SK-N-MC (cell line): ENCODE results near the gene TRMT2A.
"Not testable (repeated sequence)": the region's sequence is repeated elsewhere in the genome, so short reads cannot be mapped to it uniquely, and the experiment has no call there.

ENCODE experiments used
- EZH2 ChIP-seq: fragments of 200-600 bp; sonication (generic); IDR thresholded peaks from one replicate; pipeline ENCODE4 v1.6.1; 2017; ENCODE audit warnings: antibody characterized with exemption
- POLR2AphosphoS5 ChIP-seq: IDR thresholded peaks from 2 replicates; pipeline ENCODE4 v1.6.1; 2012; ENCODE audit warnings: mild to moderate bottlenecking, low read depth, low read length, borderline replicate concordance

DNA sequence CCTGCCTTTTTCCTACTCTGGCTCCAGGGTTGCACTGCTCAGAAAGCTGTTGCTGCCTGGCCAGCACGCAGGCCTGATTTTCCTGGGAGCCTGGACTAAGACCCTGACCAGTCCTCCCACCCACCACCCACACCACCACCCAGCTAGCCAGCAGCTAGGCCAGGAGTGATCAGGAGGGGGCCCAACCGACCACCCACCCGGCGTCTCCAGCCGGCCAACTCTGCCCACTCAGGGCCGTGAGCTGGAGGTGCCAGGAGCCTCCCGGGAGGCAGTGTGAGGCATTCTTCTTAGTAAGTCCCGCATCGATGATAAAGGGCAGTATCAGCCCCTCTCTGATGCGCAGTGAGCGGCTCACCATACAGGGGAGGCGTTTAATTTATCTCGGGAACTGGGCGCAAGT, 42.5 kb upstream of the TRMT2A start:
- TF ChIP-seq POLR2AphosphoS5, EZH2: not testable (repeated sequence)
